GM12875 (cell line): ENCODE data around the gene BATF3.
"Not testable (repeated sequence)": the region's sequence is repeated elsewhere in the genome, so short reads cannot be mapped to it uniquely, and the experiment has no call there.

Experiments used
- H3K4me3 ChIP-seq: one replicate; pipeline ENCODE4 v1.5.1; 2011; ENCODE audit warnings: low read depth, low read length, control low read depth
- CTCF ChIP-seq: IDR thresholded peaks from 2 replicates; pipeline ENCODE4 v1.5.1; 2011; ENCODE audit warnings: low read depth, mild to moderate bottlenecking, control low read depth, inconsistent platforms, low read length, moderate library complexity, borderline replicate concordance; ENCODE audit not compliant: insufficient read depth

BATF3 gene

GRCh38 chr1:212718499-212718898, 18.9 kb upstream of the BATF3 start:
- H3K4me3 ChIP-seq: no peak overlapping the region
- TF ChIP-seq CTCF: no peak

GRCh38 chr1:212716161-212716560, 16.5 kb upstream of the BATF3 start:
- TF ChIP-seq CTCF: no peak

GRCh38 chr1:212713465-212714136, 14.0 kb upstream of the BATF3 start:
- TF ChIP-seq CTCF: no peak
- no peak overlapping the region for H3K4me3 ChIP-seq

More at GRCh38 chr1:212716161-212716560, 16.5 kb upstream of the BATF3 start:
- no peak overlapping the region for H3K4me3 ChIP-seq

GRCh38 chr1:212712451-212713303, 13.0 kb upstream of the BATF3 start:
- H3K4me3 ChIP-seq: no peak overlapping the region
- TF ChIP-seq CTCF: no peak

- not testable (repeated sequence) for H3K4me3 ChIP-seq
Observed at GRCh38 chr1:212711974-212712373, 12.3 kb upstream of the BATF3 start.

- no peak for TF ChIP-seq CTCF
- H3K4me3 ChIP-seq: no peak overlapping the region
Observed at GRCh38 chr1:212710566-212710965, 10.9 kb upstream of the BATF3 start.

GRCh38 chr1:212703991-212704564, 4.4 kb upstream of the BATF3 start:
- no peak overlapping the region for H3K4me3 ChIP-seq
- TF ChIP-seq CTCF: no peak
